Neural cell (in vitro differentiated cells): ENCODE results near the gene CUX1. TPM values are rescaled to one million over a fixed set of nuclear protein-coding genes. Genes with fewer than 3 reads are reported as not detected.

Experiments used
- H2AFZ ChIP-seq: fragments of 200-600, 300-800 bp; sonication (generic), shearing (Covaris generic); 2 replicates; pipeline ENCODE4 v1.6.0; 2014; ENCODE audit warnings: low read depth, mild to moderate bottlenecking, antibody characterized with exemption, low read length, moderate library complexity
- H3F3A ChIP-seq: fragments of 200-600 bp; shearing (Covaris generic); 2 replicates; pipeline ENCODE4 v1.6.1; 2016; ENCODE audit warnings: mild to moderate bottlenecking, moderate library complexity, mixed read lengths, antibody characterized with exemption, low read length; ENCODE audit not compliant: insufficient read depth, poor library complexity, severe bottlenecking
- H3K27ac ChIP-seq: fragments of 200-600, 300-800 bp; sonication (generic), shearing (Covaris generic); 2 replicates; pipeline ENCODE4 v1.5.1; 2014; ENCODE audit warnings: mild to moderate bottlenecking, low read length, moderate library complexity
- H3K27me3 ChIP-seq: fragments of 300-800, 200-600 bp; sonication (generic), shearing (Covaris generic); 2 replicates; pipeline ENCODE4 v1.6.0; 2014; ENCODE audit warnings: mild to moderate bottlenecking, low read depth, low read length, moderate library complexity; ENCODE audit not compliant: insufficient read depth
- H3K36me3 ChIP-seq: fragments of 300-800, 200-600 bp; sonication (generic), shearing (Covaris generic); 2 replicates; pipeline ENCODE4 v1.5.1; 2014; ENCODE audit warnings: mild to moderate bottlenecking, antibody characterized with exemption, low read length, moderate library complexity; ENCODE audit not compliant: insufficient read depth
- H3K4me2 ChIP-seq: fragments of 300-800, 200-600 bp; sonication (generic), shearing (Covaris generic); 2 replicates; pipeline ENCODE4 v1.6.0; 2014; ENCODE audit warnings: mild to moderate bottlenecking, low read length
- H3K4me3 ChIP-seq: fragments of 300-800, 200-600 bp; sonication (generic), shearing (Covaris generic); 2 replicates; pipeline ENCODE4 v1.5.1; 2014; ENCODE audit warnings: mild to moderate bottlenecking, low read length, moderate library complexity
- H3K79me2 ChIP-seq: fragments of 200-600 bp; shearing (Covaris generic); replicated peaks from 2 replicates; pipeline ENCODE4 v1.6.0; 2014; ENCODE audit warnings: mild to moderate bottlenecking, low read length, moderate library complexity; ENCODE audit not compliant: insufficient read depth
- H3K9ac ChIP-seq: fragments of 300-800, 200-600 bp; sonication (generic), shearing (Covaris generic); 2 replicates; pipeline ENCODE4 v1.6.1; 2016; ENCODE audit warnings: mild to moderate bottlenecking, low read length, mixed read lengths
- H3K9me2 ChIP-seq: fragments of 200-600 bp; shearing (Covaris generic); 2 replicates; pipeline ENCODE4 v1.6.1; 2016; ENCODE audit warnings: mild to moderate bottlenecking, low read length, mixed read lengths; ENCODE audit not compliant: insufficient read depth
- H3K9me3 ChIP-seq: fragments of 200-600, 300-800 bp; sonication (generic), shearing (Covaris generic); 2 replicates; pipeline ENCODE4 v1.6.1; 2016; ENCODE audit warnings: mild to moderate bottlenecking, mixed run types, low read length, moderate library complexity, mixed read lengths
- H4K20me1 ChIP-seq: fragments of 200-600 bp; shearing (Covaris generic); 2 replicates; pipeline ENCODE4 v1.6.1; 2016; ENCODE audit warnings: mild to moderate bottlenecking, mixed run types; ENCODE audit not compliant: insufficient read depth
- CTCF ChIP-seq: fragments of 450-650 bp; IDR thresholded peaks from 2 replicates; pipeline ENCODE4 v1.5.1; 2014; ENCODE audit warnings: antibody characterized with exemption, mild to moderate bottlenecking, moderate library complexity; ENCODE audit not compliant: poor library complexity, severe bottlenecking
- EP300 ChIP-seq: fragments of 450-650 bp; conservative IDR thresholded peaks from 2 replicates; pipeline ENCODE4 v1.6.1; 2014; ENCODE audit warnings: antibody characterized with exemption, mild to moderate bottlenecking, moderate library complexity; ENCODE audit not compliant: poor library complexity, severe bottlenecking
- EZH2 ChIP-seq: fragments of 200-600, 300-800 bp; shearing (Covaris generic), sonication (generic); IDR thresholded peaks from 2 replicates; pipeline ENCODE4 v1.6.1; 2014; ENCODE audit warnings: antibody characterized with exemption, low read length, borderline replicate concordance, mild to moderate bottlenecking; ENCODE audit not compliant: insufficient read depth, poor library complexity, severe bottlenecking
- MXI1 ChIP-seq: fragments of 450-650 bp; conservative IDR thresholded peaks from 2 replicates; pipeline ENCODE4 v1.6.1; 2014; ENCODE audit warnings: antibody characterized with exemption, mild to moderate bottlenecking; ENCODE audit not compliant: poor library complexity, severe bottlenecking
- POLR2AphosphoS5 ChIP-seq: IDR thresholded peaks from 2 replicates; pipeline ENCODE4 v1.6.1; 2012
- RAD21 ChIP-seq: fragments of 450-650 bp; conservative IDR thresholded peaks from 2 replicates; pipeline ENCODE4 v1.6.1; 2014; ENCODE audit warnings: antibody characterized with exemption, mild to moderate bottlenecking, moderate library complexity
- SMC3 ChIP-seq: fragments of 450-650 bp; conservative IDR thresholded peaks from 2 replicates; pipeline ENCODE4 v1.6.1; 2014; ENCODE audit warnings: antibody characterized with exemption, mild to moderate bottlenecking, moderate library complexity; ENCODE audit not compliant: poor library complexity
- TAF1 ChIP-seq: IDR thresholded peaks from 2 replicates; pipeline ENCODE4 v1.6.1; 2012; ENCODE audit warnings: low read depth
- polyA plus RNA-seq: library from polyadenylated mRNA; depleted of rRNA; stranded (reverse); fragments of >200 nt; gene quantifications from 2 replicates; pipeline ENCODE4 v1.2.3, GENCODE V29; 2014
- TF ChIP-seq, protein P1 (sequence below): IDR thresholded peaks from 2 replicates; pipeline ENCODE4 v1.6.1; 2012; ENCODE audit warnings: borderline replicate concordance

The CUX1 gene
- polyA plus RNA-seq, 1 donor from 2014 or later = 26.6 TPM

DNA sequence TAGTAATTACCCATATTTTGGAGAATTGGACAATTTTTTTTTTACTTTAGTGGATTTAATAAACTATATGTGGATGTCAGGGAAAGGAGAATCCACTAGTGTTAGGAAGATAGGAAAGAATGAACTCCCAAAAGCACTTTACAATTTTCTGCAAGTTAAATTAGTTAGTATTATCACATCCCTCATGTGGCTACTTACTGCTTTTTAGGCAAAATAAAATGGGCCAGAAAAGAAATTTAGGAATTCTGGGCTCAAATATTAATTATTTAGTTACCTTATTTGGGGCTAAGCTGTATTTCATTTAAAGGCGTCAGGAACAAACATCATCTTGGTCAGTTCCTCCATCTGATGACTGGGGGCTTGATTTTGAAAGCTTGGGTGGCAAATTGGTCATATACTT is 4.8 kb upstream of the CUX1 start:
- no peak overlapping the region for H2AFZ ChIP-seq
- H3K79me2 ChIP-seq = peaks cover 2% of the 10 kb centered on the region
- H3K36me3 ChIP-seq = no peaks in the 10 kb centered on the region
- H3K9me2 ChIP-seq = no peaks in the 10 kb centered on the region
- H3K4me2 ChIP-seq = no peak overlapping the region
- H3F3A ChIP-seq = no peaks in the 10 kb centered on the region
- TF ChIP-seq, protein P1, sequence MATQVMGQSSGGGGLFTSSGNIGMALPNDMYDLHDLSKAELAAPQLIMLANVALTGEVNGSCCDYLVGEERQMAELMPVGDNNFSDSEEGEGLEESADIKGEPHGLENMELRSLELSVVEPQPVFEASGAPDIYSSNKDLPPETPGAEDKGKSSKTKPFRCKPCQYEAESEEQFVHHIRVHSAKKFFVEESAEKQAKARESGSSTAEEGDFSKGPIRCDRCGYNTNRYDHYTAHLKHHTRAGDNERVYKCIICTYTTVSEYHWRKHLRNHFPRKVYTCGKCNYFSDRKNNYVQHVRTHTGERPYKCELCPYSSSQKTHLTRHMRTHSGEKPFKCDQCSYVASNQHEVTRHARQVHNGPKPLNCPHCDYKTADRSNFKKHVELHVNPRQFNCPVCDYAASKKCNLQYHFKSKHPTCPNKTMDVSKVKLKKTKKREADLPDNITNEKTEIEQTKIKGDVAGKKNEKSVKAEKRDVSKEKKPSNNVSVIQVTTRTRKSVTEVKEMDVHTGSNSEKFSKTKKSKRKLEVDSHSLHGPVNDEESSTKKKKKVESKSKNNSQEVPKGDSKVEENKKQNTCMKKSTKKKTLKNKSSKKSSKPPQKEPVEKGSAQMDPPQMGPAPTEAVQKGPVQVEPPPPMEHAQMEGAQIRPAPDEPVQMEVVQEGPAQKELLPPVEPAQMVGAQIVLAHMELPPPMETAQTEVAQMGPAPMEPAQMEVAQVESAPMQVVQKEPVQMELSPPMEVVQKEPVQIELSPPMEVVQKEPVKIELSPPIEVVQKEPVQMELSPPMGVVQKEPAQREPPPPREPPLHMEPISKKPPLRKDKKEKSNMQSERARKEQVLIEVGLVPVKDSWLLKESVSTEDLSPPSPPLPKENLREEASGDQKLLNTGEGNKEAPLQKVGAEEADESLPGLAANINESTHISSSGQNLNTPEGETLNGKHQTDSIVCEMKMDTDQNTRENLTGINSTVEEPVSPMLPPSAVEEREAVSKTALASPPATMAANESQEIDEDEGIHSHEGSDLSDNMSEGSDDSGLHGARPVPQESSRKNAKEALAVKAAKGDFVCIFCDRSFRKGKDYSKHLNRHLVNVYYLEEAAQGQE = no peak
- TF ChIP-seq RAD21 = no peak
- no peak for TF ChIP-seq MXI1
- no peak for TF ChIP-seq POLR2AphosphoS5
- TF ChIP-seq SMC3 = no peak
- TF ChIP-seq EP300 = no peak
- TF ChIP-seq TAF1 = no peak
- no peak for TF ChIP-seq EZH2
- TF ChIP-seq CTCF = no peak
- H3K4me3 ChIP-seq = no peak overlapping the region
- H3K27ac ChIP-seq = no peak overlapping the region
- no peak overlapping the region for H3K9ac ChIP-seq
- peaks cover 37% of the 10 kb centered on the region for H3K27me3 ChIP-seq
- peaks cover 2% of the 10 kb centered on the region for H4K20me1 ChIP-seq
- no peaks in the 10 kb centered on the region for H3K9me3 ChIP-seq

DNA sequence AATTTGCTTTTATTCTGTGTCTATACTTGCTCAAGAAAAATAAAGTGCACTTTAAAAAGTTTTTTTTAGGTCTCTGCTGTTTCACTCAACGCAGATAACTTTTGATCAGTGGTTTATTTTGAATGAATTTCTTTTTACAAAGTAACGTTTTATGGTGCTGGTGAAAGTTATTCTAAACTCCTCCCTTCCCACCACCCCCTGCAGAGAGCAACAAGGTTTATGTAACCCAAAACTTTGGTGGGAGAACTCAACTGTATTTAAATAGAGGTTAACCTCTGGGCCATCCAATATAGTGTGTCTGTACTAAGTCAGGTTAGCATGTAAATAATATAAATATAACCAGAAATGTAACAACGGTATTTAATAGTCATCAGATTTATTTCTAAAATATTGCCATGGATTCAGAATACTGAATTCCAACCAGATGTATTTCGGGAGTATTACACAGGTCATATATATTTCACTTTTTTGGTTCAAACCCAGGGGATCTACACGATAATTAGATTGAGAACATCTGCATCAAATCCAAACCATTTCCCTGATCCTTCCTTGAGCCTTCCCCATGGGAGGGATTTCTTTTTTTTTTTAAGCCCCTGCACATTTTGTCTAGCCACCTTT is 3.9 kb upstream of the CUX1 start:
- no peak overlapping the region for H3K9ac ChIP-seq
- no peak overlapping the region for H3K4me2 ChIP-seq
- H3K9me3 ChIP-seq = no peaks in the 10 kb centered on the region
- H3K4me3 ChIP-seq = peak overlapping the region; percentile 75
- peaks cover 12% of the 10 kb centered on the region for H4K20me1 ChIP-seq
- no peak overlapping the region for H2AFZ ChIP-seq
- H3F3A ChIP-seq = no peaks in the 10 kb centered on the region
- peaks cover 37% of the 10 kb centered on the region for H3K27me3 ChIP-seq
- H3K9me2 ChIP-seq = no peaks in the 10 kb centered on the region
- no peaks in the 10 kb centered on the region for H3K36me3 ChIP-seq
- H3K79me2 ChIP-seq = peaks cover 11% of the 10 kb centered on the region
- H3K27ac ChIP-seq = no peak overlapping the region
- TF ChIP-seq POLR2AphosphoS5 (peak; percentile 15), EP300 (no peak)
